Stimulated activated CD4-positive, alpha-beta T cell treated with anti-CD3 and anti-CD28 coated beads, Interleukin-1b, Interleukin-23, amount 100 ng/mL, for 1 hour (primary cell): Measurements from ENCODE around the gene PNMA8A.
"Not testable (repeated sequence)": the region's sequence is repeated elsewhere in the genome, so short reads cannot be mapped to it uniquely, and the experiment has no call there.

Experiments used
- DNase-seq, 2 donors: peaks; one replicate each; pipeline ENCODE4 v3.0.0-alpha.2; 2020; ENCODE audit warnings: low read depth in 2 of 2

The PNMA8A gene, protein sequence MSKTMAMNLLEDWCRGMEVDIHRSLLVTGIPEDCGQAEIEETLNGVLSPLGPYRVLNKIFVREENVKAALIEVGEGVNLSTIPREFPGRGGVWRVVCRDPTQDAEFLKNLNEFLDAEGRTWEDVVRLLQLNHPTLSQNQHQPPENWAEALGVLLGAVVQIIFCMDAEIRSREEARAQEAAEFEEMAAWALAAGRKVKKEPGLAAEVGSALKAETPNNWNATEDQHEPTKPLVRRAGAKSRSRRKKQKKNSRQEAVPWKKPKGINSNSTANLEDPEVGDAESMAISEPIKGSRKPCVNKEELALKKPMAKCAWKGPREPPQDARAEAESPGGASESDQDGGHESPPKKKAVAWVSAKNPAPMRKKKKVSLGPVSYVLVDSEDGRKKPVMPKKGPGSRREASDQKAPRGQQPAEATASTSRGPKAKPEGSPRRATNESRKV

GRCh38 chr19:46471116-46471733, at the start of gene PNMA8A:
TSS of gene PNMA8A (minus strand) at chr19:46471563. CDS start at chr19:46471035, 528 bp downstream.
- DNase-seq: no peak

- no peak for DNase-seq
Measured at GRCh38 chr19:46520616-46521015, 49.3 kb upstream of the PNMA8A start.

DNA sequence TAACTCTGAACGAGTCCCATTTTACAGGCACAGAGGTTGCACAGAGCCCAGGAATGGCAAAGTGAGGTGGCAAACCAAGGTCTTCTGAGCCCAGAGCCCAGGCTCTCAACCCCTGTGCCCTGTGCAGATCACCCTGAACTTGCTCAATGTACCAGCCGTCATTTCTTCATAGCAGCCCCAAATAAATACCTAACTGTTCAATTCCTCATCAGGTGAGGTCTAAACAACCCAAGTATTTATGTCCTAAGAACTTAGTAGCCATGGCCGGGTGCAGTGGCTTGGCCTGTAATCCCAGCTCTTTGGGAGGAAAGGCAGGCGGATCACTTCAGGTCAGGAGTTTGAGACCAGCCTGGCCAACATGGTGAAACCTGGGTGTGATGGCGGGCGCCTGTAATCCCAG, 46.1 kb upstream of the PNMA8A start:
- DNase-seq: no peak

DNA sequence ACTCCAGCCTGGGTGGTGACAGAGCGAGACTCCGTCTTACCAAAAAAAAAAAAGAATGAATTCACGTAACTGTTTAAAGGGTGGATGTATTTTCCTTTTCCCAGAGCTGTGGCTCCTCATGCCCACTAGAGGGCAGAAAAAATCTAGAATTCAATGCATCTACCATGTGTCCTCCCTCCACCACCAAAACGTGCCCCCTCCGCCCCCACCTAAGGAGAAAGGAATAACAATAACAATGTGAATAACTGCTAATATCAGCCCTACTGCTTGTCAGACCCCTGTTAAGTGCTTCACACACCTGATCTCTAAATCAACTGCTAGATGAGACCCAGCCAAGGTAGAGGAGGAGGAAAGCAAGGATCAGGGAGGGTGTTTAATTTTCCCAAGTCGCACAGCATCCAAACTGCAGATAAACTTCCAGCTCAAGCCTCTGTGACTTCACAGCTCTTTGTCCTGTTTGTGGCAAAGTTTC, 44.6 kb upstream of the PNMA8A start:
- DNase-seq: no peak

DNA sequence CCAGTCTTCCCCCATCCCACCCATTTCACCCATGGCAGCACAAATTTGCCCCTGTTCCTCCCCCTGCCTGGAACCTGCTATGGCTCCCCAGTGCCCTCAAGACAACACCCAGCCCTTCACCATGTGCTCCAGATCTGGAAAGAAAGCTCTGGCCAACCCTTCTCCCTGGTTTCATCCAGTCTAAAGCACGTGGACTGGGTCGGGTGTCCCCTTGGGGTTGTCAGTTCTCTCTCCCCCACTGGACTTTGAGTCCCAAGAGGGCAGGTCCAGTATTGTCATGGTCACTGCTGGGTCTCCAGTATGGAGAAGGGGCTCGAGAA, 43.9 kb upstream of the PNMA8A start:
- DNase-seq: no peak

- DNase-seq: no peak
Measured at GRCh38 chr19:46514589-46515289, 43.4 kb upstream of the PNMA8A start.

- peak; percentile 58 to 79 for DNase-seq
Measured at GRCh38 chr19:46513461-46514236, 42.3 kb upstream of the PNMA8A start.

DNA sequence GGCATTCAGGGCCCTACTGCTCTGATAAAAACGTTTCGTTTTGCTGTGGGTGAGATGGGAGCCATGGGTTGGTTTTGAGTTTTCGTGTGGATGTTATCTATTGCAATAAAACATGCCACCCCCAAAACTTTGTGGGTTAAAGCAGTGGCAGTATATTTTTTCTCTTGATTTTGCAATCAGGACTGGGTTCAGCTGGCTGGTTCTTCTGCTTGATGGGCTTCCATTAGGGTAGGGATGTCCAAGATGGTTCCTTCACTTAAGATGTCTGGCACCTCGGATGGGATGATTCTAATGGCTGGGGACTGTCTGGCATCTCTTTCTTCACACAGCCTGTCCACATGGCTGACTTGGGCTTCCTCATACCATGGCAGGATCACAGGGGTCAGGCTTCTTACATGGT, 39.9 kb upstream of the PNMA8A start:
- DNase-seq: no peak

DNA sequence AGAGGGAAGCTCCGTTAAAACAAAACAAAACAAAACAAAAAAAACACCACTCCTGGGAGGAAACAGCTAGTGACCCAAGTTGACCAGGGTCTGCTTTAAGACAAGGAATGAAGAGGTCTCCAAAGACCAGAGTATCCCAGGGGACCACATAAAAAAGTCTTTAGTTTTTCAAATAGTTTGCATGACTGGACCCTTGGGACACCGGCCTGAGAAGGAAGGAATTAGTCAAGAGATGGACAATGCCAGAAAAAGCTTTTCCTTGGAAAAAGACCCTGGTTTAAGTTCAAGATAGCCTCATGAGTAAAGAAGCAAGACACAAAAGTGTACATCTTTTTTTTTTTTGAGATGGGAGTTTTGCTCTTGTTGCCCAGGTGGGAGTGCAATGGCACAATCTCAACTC, 36.8 kb upstream of the PNMA8A start:
- DNase-seq: no peak

- no peak for DNase-seq
Measured at GRCh38 chr19:46503848-46504453, 32.6 kb upstream of the PNMA8A start.

GRCh38 chr19:46502891-46503290, 31.5 kb upstream of the PNMA8A start:
- no peak for DNase-seq

GRCh38 chr19:46499692-46500091, 28.3 kb upstream of the PNMA8A start:
- no peak for DNase-seq

- DNase-seq: no peak
Measured at GRCh38 chr19:46497773-46498172, 26.4 kb upstream of the PNMA8A start.

DNA sequence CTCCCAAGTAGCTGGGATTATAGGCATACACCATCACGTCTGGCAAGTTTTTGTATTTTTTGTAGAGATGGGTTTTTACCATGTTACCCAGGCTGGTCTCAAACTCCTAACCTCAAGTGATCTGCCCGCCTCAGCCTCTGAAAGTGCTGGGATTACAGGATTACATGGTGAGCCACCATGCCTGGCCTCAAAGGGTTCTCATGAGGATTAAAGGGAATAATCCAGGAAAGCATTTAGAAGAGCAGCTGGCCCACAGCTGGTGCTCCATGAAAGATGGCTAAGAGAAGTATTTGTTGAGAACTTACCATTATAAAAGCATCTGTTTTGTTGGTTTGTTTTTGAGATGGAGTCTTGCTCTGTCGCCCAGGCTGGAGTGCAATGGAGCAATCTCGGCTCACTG, 25.5 kb upstream of the PNMA8A start:
- DNase-seq: not testable (repeated sequence)

- no peak for DNase-seq
Measured at GRCh38 chr19:46496304-46496703, 24.9 kb upstream of the PNMA8A start.

DNA sequence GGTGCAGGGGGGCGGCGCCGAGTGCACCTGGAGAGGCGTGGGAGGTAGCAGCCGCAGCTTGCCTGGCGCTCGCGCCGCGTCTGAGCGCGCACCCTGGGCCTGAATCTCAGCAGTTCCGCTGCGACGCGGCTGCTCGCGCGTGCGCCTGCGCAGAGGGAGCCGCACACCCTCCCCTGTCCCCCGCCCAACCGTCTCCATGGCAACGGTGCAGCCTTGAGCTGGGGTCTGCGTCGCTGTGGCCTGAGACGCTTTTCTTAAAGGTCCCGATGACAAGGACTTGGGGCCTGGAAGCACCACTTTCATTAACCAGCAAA, 24.4 kb upstream of the PNMA8A start, which contains the start of gene PNMA8B:
TSS of gene PNMA8B (minus strand) at position 82 of the 314 bp plus-strand sequence. CDS start 402 bp downstream, outside the sequence.
- DNase-seq: peak in 1 of 2 donors; percentile 17

GRCh38 chr19:46494941-46495785, 23.8 kb upstream of the PNMA8A start:
- no peak for DNase-seq

GRCh38 chr19:46494146-46494940, 23.0 kb upstream of the PNMA8A start:
- no peak for DNase-seq

- no peak for DNase-seq
Measured at GRCh38 chr19:46493236-46494145, 22.1 kb upstream of the PNMA8A start.
